CD4-positive, alpha-beta T cell treated with Interleukin-17A for 1 hour (primary cell): ENCODE results near the gene ACAP3.
"Not testable (repeated sequence)": the region's sequence is repeated elsewhere in the genome, so short reads cannot be mapped to it uniquely, and the experiment has no call there.

Experiments used
- DNase-seq: peaks from one replicate; pipeline ENCODE4 v3.0.0-alpha.2; 2020

The ACAP3 gene

DNA sequence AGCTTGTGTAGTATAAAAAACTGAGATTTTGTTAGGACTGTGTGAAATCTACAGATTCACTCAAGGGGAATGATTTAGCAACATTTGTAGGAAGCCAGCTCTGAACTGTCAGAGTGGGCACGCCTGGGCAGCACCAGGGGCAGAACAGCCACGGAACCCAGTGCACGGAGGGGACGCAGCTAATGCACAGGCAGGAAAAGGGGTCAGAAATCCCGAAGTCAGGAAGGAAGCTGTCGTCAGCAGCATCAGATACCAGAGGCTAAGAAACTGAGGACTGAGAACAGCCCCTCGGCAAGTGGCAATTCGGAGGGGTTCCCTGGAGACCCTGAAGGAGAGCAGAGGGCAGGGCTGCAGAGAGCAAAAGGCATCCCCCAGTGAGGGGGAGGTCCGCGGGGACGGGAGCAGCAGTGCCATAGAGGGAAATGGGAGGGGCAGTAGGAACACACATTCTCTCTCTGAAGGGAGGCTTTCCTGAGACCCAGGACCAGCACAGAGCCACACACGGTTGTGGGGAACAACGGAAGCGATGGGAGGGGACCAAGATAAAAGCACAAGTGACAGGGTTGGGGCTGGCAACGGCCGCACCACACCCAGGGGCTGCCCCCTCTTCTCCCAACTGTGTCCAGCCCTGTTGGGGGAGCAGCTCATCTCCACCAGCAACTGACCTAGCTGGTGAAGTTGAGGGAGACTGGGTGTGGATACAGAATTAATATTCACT, 46.7 kb downstream of the ACAP3 start:
- DNase-seq, result peak; percentile 13

DNA sequence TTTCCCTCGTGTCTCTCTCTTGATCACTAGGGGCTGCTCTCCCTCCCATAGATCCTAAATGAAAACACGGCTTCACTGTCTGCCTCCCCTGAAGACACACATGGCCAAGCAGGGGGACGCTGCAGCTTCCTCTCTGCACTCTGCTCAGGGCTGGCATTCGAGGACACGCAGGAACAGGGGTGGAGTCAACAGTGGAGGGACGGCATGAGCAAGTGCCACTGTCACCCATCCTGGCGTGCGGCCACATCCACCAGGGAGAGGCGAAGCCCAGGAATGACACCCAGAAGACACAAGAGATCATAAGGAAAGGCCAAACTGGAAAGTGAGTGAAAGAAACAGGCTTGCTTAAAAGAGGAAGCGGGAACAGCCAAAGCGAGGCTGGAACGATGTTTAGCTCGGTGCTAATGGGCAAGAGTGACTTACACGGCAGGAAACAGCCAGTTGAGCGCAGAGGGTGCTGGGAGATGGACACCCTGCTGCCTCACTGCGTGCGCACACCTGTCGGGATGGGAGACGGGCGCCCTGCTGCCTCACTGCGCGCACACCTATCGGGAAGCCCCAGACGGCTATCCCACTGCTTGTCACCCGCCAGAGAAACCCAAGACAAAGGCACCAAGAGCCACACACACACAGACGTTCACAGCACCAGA, 47.7 kb downstream of the ACAP3 start:
- DNase-seq, result no peak

DNA sequence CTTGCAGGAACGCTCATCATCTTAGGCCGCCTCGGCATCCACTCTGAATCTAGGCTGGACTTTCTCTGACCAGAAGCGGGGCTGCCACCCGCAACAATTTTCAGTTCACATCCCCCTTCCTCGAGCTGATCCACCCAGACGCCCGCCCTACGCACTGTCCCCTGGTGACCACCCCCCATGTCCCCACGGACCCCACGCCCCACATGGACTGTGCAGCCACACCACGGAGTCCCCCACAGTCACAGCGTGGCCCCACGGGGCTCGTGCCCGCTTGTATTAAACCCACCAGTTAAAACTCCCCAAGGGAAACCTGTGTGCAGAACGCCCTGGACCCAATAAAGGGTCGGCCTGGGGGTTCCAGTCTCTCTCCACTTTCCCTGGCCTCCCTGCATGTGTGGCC, 48.2 kb downstream of the ACAP3 start:
- DNase-seq, result no peak

DNA sequence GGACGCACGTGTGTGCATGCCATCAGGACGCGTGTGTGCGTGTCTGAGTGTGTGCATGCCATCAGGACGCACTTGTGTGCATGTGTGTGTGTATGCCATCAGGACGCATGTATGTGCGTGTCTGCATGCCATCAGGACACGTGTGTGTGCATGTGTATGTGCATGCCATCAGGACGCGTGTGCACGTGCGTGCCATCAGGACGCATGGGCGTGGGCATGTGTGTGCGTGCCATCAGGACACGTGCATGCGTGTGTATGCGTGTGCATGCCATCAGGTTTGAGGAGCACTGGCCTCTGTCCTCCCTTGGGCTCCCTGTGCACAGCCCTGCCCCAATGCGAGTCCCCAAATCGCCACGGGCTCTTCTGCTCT, 48.6 kb downstream of the ACAP3 start:
- DNase-seq, result no peak

DNA sequence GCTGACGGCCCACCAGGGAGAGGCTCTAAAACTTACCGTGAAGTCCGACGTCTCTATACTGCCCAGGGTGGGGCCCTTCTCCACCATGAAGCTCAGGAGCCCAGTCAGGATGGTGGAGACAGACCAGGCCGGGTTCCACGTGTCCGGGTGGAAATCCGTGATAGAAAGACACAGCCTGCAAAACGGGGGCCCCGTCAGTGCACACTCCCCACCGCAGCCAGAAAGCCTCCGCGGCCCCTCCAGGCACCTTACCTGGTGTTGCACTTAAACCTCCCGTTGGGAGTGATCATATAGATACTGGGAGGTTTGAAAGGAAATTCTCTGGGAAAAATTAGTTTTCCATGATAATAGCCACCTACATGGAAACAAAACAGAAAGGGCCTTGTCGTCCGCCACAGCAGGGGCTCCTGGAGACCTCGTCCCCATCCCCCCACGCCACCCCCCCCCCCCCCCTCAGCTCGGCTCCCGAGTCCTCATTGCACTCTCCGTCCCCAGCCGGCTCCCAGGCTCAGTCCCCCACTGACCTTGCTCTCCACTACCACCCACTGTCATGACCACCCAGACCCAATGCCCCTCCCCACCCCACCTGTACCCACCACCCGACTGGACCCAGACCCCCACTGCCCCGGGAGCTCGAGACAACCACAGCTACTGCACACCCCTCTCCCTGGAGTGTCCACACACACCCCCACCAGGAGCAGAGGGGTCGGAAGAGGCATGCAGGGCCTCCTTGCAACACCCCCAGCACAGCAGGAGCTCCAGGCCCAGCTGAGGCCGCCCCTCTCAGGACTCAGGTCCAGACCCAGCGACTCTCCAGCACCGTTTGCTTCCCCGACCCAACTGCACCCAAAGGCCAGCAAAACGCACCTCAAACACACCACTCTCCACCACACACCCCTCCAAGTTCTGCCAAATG, 50.5 kb downstream of the ACAP3 start:
- no peak for DNase-seq

DNA sequence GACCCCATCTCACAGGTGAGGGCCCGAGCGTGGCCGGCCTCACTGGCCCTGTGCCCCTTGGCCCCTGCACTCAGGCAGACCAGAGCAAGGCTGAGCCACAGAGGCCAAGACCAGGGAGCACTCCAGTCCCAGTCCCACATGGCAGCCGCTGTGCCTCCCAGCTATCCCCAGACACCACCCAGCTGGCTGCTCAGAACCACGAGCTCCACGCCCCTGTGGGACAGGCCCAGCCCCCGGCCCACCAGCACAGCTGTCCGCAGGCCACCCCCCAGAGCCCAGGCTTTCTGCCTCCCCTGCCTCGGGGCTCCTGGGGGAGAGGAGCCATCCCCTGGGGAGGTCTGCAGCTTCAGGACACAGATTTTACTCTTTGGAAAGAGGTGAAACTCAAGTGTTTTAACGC, 52.1 kb downstream of the ACAP3 start:
- no peak for DNase-seq

DNA sequence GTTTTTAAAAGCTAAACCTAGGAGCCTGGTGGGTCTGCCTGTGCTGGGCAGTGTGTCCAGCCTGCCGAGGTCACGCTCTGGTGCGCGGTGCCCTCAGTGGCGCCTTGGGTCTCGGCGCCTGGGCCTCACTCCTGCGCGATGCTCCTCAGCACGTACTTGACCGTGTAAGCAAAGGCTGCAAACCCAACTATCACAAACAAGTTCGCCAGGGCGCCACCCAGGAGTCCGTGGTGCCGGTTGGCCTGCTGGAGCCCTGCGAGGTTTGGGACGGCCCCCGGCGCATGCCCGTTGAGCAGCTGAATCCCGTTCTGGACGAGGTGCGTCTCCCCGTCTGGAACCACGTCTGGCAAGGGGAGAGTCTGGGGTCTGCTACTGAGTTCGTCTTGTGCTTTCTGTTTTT, 52.7 kb downstream of the ACAP3 start:
- DNase-seq, result no peak

DNA sequence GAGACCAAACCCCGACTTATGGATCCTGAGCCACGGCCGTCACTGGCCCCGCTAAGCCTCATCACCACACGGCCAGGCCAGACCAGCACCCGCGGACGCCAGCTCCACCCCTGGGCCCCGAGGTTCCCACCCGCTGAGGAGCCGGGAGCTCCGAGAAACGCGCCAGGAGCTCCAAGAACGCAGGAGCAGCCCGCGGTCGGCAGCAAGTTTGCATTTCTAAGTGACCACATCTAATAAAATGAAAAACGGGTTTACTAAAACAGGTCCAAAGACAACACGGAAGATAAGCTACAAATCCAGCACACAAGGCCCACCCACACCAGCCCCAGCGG, 53.1 kb downstream of the ACAP3 start:
- no peak for DNase-seq

DNA sequence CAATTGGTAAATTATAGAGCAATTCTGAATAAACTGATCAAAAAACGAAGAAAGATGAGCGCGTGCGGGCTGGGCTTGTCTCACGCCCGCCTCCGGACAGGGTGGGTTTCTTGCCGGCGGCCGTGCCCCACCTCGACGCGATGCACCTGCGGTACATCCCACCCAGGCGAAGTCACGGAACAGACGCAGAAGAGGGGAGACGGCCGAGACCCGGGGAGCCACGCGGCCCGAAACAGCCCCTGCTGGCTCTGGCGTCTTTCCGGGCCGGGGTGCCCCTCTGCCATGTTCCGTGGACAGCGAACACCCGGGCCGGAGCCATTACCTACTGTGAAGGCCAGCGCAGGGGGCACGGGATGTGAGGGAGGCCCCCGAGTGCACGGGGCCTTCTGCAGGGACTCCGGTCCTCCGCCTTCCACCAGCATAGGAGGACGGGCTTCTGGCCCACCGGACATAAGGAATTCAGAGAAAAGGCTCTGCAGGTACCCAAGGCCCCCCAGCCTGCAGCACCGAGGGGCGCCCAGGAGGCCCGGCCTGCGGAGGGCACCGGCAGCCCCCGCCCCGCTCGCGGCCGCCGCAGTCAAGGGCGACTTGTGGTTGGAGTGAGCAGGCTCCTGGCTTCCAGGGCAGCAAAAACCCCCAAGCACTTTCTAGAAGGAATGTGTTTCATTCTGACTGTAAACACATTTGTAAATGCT, 53.6 kb downstream of the ACAP3 start:
- no peak for DNase-seq

DNA sequence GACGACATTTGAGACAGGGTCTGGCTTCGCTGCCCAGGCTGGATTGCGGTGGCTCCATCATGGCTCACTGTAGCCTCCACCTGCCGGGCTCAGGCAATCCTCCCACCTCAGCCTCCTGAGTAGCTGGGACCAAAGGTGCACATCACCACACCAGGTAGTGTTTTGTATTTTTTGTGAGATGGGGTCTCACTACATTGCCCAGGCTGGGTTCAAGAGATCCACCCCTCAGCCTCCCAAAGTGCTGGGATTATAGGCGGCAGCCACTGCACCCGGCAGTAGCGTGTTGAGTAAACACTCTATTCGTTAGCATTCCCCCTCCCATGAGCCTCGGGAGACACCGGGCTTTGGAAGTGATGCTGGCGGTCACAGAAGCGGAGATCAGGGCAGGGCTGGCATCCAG, 54.4 kb downstream of the ACAP3 start:
- no peak for DNase-seq

DNA sequence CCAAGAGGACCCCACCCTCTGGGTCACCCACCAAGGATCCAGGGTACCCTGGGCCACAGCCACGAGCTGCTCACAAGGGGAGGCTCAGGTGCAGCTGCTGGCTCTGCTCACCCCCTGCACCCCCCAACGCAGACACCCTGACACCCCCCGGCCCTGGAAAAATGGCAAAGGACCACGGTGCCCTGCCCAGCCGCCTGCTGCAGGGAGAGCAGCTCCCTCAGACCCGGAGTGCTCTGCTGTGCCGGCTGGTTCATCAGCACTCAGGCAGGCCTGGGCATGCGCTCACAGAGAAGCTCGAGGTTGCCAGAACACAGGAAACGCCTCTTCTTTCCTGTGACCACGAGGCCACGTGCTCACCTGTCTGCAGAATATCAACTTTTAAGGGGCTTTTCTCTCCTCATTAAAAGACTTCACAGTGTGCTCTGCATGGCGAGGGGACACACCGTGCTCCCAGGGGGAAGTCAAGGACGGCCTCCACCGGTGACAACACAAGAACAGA, 56.9 kb downstream of the ACAP3 start:
- peak; percentile 70 for DNase-seq

DNA sequence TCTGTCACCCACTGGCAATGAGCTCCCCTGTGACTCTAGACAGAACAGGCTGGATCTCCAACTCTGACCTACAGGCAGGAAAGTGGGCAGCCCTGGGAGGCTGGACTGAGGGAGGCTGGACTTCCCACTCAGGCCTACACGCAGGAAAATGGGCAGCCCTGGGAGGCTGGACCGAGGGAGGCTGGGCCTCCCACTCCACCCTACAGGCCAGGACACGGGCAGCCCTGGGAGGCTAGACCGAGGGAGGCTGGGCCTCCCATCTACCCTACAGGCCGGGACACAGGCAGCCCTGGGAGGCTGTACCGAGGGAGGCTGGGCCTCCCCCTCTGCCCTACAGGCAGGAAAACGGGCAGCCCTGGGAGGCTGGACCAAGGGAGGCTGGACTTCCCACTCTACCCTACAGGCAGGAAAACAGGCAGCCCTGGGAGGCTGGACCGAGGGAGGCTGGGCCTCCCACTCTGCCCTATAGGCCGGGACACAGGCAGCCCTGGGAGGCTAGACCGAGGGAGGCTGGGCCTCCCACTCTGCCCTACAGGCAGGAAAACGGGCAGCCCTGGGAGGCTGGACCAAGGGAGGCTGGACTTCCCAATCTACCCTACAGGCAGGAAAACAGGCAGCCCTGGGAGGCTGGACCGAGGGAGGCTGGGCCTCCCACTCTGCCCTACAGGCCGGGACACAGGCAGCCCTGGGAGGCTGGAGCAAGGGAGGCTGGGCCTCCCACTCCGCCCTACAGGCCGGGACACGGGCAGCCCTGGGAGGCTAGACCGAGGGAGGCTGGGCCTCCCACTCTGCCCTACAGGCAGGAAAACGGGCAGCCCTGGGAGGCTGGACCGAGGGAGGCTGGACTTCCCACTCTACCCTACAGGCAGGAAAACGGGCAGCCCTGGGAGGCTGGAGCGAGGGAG, 59.5 kb downstream of the ACAP3 start:
- DNase-seq, result not testable (repeated sequence)

DNA sequence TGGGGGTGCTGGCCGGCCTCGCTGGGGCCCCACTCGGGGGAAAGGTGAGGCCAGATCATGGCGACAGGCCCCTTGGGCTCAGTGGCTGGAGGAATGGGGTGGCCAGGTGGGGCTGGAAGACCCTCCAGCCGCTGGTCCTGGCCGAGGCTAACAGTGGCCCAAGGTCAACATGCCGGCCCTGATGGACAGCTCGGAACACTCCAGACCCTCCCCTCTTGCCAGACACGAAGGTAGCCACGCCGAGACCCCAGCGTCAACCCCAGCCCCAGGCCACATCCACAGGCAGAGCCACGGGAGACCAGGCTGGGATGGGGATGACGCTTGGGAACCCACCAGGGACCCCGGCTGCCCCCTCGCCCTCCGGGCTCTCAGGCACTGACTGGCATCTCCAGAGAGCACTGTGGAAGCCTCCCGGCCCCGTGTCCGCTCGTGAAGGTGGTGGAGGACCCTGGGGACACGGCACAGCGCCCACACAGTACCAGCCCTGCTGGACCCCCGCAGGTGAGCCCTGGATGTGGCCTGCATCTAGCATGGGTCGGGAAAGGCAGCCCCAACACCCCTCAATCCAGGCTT, 60.3 kb downstream of the ACAP3 start:
- no peak for DNase-seq

DNA sequence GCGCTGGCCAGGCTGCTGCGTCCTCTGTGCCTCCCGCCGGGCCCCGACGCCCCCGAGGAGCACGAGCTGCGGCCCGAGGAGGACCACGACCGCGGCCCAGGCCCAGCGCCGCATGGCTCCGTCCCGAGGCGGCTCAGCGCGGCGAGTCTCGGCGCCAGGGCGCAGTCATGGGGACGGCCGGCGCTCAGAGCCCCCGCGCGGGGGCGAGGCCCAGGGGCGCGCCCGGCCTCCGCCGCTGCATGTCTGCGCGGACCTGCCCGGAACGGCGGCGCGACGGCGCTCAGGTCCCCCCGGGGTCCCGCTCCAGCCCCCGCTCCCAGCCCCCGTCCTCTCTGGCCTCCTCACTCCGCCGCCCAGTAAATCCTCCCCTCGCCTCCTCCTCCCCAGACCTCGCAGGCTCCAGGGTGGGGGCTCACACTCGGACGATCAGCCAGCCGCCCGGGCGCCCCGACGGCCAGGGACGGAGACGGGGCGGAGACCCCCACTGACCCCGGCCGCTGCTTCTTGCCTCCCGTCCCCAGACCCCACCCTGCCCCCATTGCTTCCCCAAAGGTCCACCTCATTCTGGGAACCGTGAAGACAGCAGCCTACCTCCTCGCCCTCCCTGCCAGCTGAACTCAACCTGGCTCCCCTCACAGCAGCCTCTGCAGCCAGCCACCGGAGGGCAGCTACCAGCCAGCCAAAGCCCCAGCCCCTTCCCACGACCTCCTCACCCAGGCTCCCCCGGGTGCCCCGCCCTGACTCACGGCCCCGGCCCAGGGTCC, 61.0 kb downstream of the ACAP3 start, which contains the start of gene C1QTNF12:
Gene C1QTNF12 (minus strand): TSS at position 146 of the 764 bp plus-strand sequence. CDS start 32 bp downstream, at position 114.
- DNase-seq, result no peak

DNA sequence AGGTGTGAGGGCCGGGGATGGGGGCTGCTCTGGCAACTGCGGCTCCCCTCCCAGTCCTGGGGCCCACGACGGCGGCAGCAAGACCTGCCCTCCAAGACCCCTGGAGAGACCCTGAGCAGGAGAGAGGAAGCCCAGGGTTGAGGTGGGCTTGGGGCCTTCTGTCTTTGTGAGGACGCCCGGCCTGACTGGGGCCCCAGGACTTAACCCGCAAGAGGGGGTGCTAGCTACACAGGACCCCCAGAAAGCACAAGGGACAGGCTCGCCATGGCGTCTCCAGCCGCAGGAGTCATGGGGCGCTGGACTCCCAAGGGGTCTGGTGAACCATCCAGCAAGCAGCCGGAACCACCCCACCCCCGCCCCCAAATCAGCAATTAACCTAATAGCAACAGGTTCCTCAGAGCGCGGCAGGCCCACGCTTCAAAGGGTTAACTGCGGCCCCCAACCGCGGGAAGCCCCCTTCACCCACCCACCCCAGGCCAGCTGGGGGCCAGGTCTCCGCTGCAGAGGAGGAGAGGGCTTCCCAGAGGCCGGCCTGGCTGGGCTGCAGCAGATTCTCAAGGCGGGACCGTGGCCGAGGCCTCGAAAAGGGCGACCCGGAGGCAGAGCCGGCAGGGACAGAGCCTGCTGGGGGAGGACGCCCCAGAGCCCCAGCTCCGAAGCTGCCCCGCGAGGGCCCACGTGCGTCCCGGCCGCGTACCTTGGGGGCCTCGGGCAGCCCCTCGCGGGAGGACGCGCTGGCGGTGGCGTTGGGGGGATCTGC, 61.7 kb downstream of the ACAP3 start:
- DNase-seq, result no peak

DNA sequence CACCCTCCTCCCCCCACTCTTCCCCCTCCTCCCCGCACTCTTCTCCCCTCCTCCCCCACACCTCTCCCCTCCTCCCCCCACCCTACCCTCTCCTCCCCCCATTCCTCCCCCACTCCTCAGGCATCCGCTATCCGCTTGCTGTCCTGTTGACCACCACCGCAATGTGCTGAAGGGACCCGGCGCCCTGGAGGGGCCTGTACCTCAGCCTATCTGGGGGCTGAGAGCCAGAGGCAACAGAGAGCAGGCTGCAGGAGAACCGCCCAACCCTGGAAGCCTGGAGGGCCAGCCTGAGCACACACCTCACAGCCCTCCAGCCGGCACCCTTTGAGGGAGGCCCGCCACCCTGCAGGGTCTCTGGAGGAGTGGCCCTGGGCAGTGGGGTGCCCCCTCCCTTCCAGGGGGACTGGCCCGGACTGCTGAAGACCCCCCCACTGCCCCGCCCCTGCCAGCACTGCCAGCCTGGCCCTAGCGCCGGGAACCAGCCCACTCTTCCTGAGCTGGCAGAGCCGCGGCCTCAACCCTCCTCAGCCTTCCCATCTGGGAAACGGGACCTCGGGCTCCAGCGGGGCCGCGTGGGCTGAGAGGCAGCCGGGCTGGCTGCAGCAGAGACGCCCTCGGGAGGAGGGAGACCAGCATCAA, 62.4 kb downstream of the ACAP3 start:
- no peak for DNase-seq

DNA sequence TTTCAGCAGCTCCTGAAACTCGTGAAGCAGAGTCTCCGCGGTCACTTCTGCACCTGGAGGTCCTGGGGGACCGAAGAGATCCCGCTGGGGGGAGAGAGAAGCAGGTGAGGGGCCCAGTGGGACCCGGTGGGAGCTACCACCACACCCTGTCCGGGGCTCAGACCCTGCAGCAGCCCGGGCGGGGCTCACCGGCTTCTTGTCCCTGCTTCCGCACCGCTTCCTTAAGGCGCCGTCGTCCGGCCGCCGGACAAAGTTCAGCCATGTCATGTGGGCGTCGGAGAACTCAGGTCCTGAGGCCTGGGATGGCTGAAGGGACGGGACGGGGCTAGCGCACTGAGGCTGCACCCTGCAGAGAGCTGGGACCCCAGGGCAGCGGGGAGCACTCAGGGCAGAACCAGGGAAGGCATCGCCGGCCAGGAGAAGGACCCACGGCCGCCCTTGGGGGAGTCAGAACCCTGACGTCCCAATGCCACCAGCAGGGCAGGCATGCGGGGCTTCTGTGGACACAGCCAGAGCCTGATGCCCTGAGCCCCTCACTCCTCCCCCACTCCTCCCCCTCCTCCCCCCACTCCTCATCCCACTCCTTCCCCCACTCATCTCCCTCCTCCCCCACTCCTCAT, 63.4 kb downstream of the ACAP3 start:
- DNase-seq, result no peak

DNA sequence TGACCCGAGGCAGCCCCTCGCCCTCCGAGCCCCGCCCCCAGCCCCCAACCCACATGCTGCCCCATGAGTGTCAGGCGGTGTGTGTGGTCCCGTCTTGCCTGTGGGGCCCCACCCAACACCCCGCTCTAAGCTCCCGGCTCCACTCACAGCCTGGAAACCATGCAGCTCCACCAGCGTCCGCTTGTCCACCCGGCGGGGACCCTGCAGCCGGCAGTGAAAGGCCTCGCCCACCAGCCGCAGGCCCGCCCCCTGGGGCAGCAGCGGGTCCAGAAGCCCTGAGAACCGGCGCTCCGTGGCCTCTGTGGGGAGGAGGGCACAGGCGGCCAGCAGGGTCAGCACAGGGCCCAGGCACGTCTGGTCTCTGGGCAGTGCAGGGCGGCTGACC, 63.9 kb downstream of the ACAP3 start:
- no peak for DNase-seq

DNA sequence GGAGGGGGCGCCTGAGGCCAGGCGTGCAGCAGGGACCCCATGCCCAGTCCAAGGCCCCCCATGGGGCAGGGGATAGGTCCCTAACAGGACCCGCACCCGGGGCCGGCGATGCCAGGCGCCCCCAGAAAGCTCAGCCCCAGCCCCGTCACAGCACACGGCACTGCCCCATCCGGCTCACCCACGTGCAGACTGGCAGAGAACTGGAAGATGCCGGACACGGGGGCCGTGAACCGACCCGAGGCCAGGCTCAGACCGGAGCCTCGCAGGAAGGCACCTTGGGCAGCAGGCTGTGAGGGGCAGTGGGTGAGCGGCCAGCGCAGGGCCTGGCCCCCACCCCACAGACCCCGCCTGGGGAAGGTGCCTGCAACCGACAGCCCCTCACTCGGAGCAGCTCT, 64.5 kb downstream of the ACAP3 start:
- DNase-seq, result no peak
